Brain pericyte (primary cell): ENCODE results near the gene NUDT8.
"Not testable (repeated sequence)": the region's sequence is repeated elsewhere in the genome, so short reads cannot be mapped to it uniquely, and the experiment has no call there.

Experiments used
- DNase-seq: peaks from one replicate; pipeline ENCODE4 v3.0.0-alpha.2; 2012; ENCODE audit warnings: low read depth, low spot score

Gene NUDT8

GRCh38 chr11:67628710-67629385, 889 bp downstream of the NUDT8 start:
- no peak for DNase-seq

- DNase-seq = no peak
Observed at GRCh38 chr11:67627812-67628624, 1.7 kb downstream of the NUDT8 start.

GRCh38 chr11:67627441-67627811, 2.3 kb downstream of the NUDT8 start:
- no peak for DNase-seq

- no peak for DNase-seq
Observed at GRCh38 chr11:67626970-67627369, 2.8 kb downstream of the NUDT8 start.

- DNase-seq = not testable (repeated sequence)
Observed at GRCh38 chr11:67626131-67626833, 3.5 kb downstream of the NUDT8 start.

GRCh38 chr11:67623795-67624194, 5.9 kb downstream of the NUDT8 start:
- DNase-seq = not testable (repeated sequence)

GRCh38 chr11:67622905-67623304, 6.8 kb downstream of the NUDT8 start:
- not testable (repeated sequence) for DNase-seq

GRCh38 chr11:67621928-67622327, 7.8 kb downstream of the NUDT8 start:
- not testable (repeated sequence) for DNase-seq

- DNase-seq = not testable (repeated sequence)
Observed at GRCh38 chr11:67620621-67621020, 9.1 kb downstream of the NUDT8 start.

- DNase-seq = not testable (repeated sequence)
Observed at GRCh38 chr11:67619683-67620618, 9.8 kb downstream of the NUDT8 start.

- not testable (repeated sequence) for DNase-seq
Observed at GRCh38 chr11:67618901-67619659, 10.7 kb downstream of the NUDT8 start.

GRCh38 chr11:67617243-67617953, 12.3 kb downstream of the NUDT8 start:
- DNase-seq = no peak

- DNase-seq = no peak
Observed at GRCh38 chr11:67616431-67617242, 13.1 kb downstream of the NUDT8 start.

GRCh38 chr11:67615728-67616430, 13.9 kb downstream of the NUDT8 start:
- no peak for DNase-seq

- DNase-seq = no peak
Observed at GRCh38 chr11:67614730-67615714, 14.7 kb downstream of the NUDT8 start.

- no peak for DNase-seq
Observed at GRCh38 chr11:67613960-67614715, 15.6 kb downstream of the NUDT8 start.
